GM12878 (cell line): ENCODE results near the gene RCAN1. TPM values are rescaled to one million over a fixed set of nuclear protein-coding genes. Genes with fewer than 3 reads are reported as not detected.

Source experiments
- ATAC-seq: fragments of 200-7000 bp; cut with Tn5 transposase; 3 replicates; pipeline ENCODE4 v1.9.1; 2020; ENCODE audit warnings: mild to moderate bottlenecking, moderate library complexity
- BruUV-seq: library from RNA; stranded (reverse); fragments of 400-500 nt; replicated peaks from 2 replicates; lab custom pipeline; 2021; lab: Mats Ljungman, UMichigan
- CTCF ChIA-PET: fragments of 300-600 bp; sonication (Branson Sonifier 250); formaldehyde crosslinking; extraction: SDS; loops from one replicate; lab custom pipeline; 2021; ENCODE audit warnings: inconsistent platforms; lab: Yijun Ruan, JAX
- POLR2A ChIA-PET: fragments of 350-600 bp; formaldehyde crosslinking; extraction: SDS; loops from one replicate; lab custom pipeline; 2021; ENCODE audit warnings: inconsistent platforms; lab: Charles Lee
- RAD21 ChIA-PET: fragments of 300-600 bp; sonication (Branson Sonifier 250); formaldehyde crosslinking; loops from one replicate; lab custom pipeline; 2023; ENCODE audit warnings: antibody characterized with exemption; ENCODE audit not compliant: unreplicated experiment; lab: Charles Lee
- SMC1A ChIA-PET: fragments of 300-600 bp; sonication (Branson Sonifier 250); formaldehyde crosslinking; loops from one replicate; lab custom pipeline; 2023; ENCODE audit not compliant: unreplicated experiment, uncharacterized antibody; lab: Charles Lee
- DNase-seq: peaks from one replicate; pipeline ENCODE4 v3.0.0-alpha.2; 2011; ENCODE audit warnings: low read depth, low spot score
- FAIRE-seq: peaks from 3 replicates; lab custom pipeline; 2011; peaks lifted over from hg19 to GRCh38; lab: Jason Lieb, UNC
- H2AFZ ChIP-seq: 2 replicates; pipeline ENCODE4 v1.6.0; 2011; ENCODE audit warnings: low read depth, low read length, control low read depth; ENCODE audit not compliant: control insufficient read depth
- H3K27ac ChIP-seq: 2 replicates; pipeline ENCODE4 v1.5.1; 2011; ENCODE audit warnings: control low read depth; ENCODE audit not compliant: control insufficient read depth, insufficient read depth
- H3K27me3 ChIP-seq, 2 experiments: replicated peaks in 1 of 2; 2 replicates each; pipeline versions ENCODE4 v1.6.0 to v1.6.1; 2011; ENCODE audit warnings: low read length in 1 of 2; ENCODE audit not compliant: control insufficient read depth in 2 of 2, insufficient read depth in 2 of 2
- H3K36me3 ChIP-seq, 2 experiments: 2 replicates each; pipeline ENCODE4 v1.5.1; 2011; ENCODE audit warnings: low read length in 1 of 2; ENCODE audit not compliant: control insufficient read depth in 2 of 2, insufficient read depth in 2 of 2
- H3K4me1 ChIP-seq: 2 replicates; pipeline ENCODE4 v1.6.1; 2011; ENCODE audit warnings: mild to moderate bottlenecking, low read length, moderate library complexity, mixed read lengths; ENCODE audit not compliant: control insufficient read depth, insufficient read depth
- H3K4me2 ChIP-seq: 2 replicates; pipeline ENCODE4 v1.6.0; 2011; ENCODE audit warnings: control low read depth; ENCODE audit not compliant: control insufficient read depth, insufficient read depth
- H3K4me3 ChIP-seq: fragments of 200-600 bp; sonication (generic); 2 replicates; pipeline ENCODE4 v1.5.1; 2016
- H3K79me2 ChIP-seq: 2 replicates; pipeline ENCODE4 v1.6.0; 2011; ENCODE audit warnings: low read length; ENCODE audit not compliant: control insufficient read depth, insufficient read depth
- H3K9ac ChIP-seq: 2 replicates; pipeline ENCODE4 v1.8.0; 2011; ENCODE audit warnings: low read length, control low read depth, mixed read lengths; ENCODE audit not compliant: control insufficient read depth, insufficient read depth
- H3K9me3 ChIP-seq: replicated peaks from 3 replicates; pipeline ENCODE4 v1.5.1; 2011; ENCODE audit warnings: mild to moderate bottlenecking, low read length; ENCODE audit not compliant: control insufficient read depth, insufficient read depth
- H4K20me1 ChIP-seq: 2 replicates; pipeline ENCODE4 v1.6.0; 2011; ENCODE audit not compliant: control insufficient read depth, insufficient read depth
- CHD1 ChIP-seq: IDR thresholded peaks from 2 replicates; pipeline ENCODE4 v1.6.1; 2012; ENCODE audit warnings: low read depth, low read length, improper control_type of control experiment
- ESRRA ChIP-seq: IDR thresholded peaks from 2 replicates; pipeline ENCODE4 v1.6.1; 2012; ENCODE audit warnings: mild to moderate bottlenecking, low read length, improper control_type of control experiment
- IRF4 ChIP-seq: IDR thresholded peaks from 2 replicates; pipeline ENCODE4 v1.6.1; 2011; ENCODE audit warnings: low read depth, low read length
- KDM1A ChIP-seq: fragments of 200-600 bp; sonication (generic); IDR thresholded peaks from 2 replicates; pipeline ENCODE4 v1.6.1; 2016; ENCODE audit warnings: borderline replicate concordance
- KLF5 ChIP-seq: fragments of 450-650 bp; IDR thresholded peaks from 2 replicates; pipeline ENCODE4 v1.6.1; 2014; ENCODE audit warnings: mild to moderate bottlenecking; ENCODE audit not compliant: partially characterized antibody
- MYC ChIP-seq: IDR thresholded peaks from 2 replicates; pipeline ENCODE4 v1.6.1; 2011; ENCODE audit warnings: mild to moderate bottlenecking, low read length, moderate library complexity, inconsistent platforms; ENCODE audit not compliant: insufficient read depth, insufficient replicate concordance, insufficient read length, severe bottlenecking
- NR2C1 ChIP-seq: fragments of 450-650 bp; IDR thresholded peaks from 2 replicates; pipeline ENCODE4 v1.6.1; 2017; ENCODE audit warnings: antibody characterized with exemption, mild to moderate bottlenecking, moderate library complexity
- SREBF2 ChIP-seq: IDR thresholded peaks from 2 replicates; pipeline ENCODE4 v1.6.1; 2012; ENCODE audit warnings: mild to moderate bottlenecking, low read length
- SRF ChIP-seq, 2 experiments: IDR thresholded peaks; 2 replicates each; pipeline ENCODE4 v1.6.1; 2011; ENCODE audit warnings: low read depth in 2 of 2, low read length in 2 of 2, mild to moderate bottlenecking in 1 of 2, moderate library complexity in 1 of 2
- TCF3 ChIP-seq: IDR thresholded peaks from 2 replicates; pipeline ENCODE4 v1.6.1; 2012; ENCODE audit warnings: low read depth, mild to moderate bottlenecking, low read length, borderline replicate concordance; ENCODE audit not compliant: insufficient read depth
- ZNF622 ChIP-seq: fragments of 450-650 bp; IDR thresholded peaks from 2 replicates; pipeline ENCODE4 v1.6.1; 2017; ENCODE audit warnings: mild to moderate bottlenecking, inconsistent platforms
- WGBS: methylation state at CpG from one replicate; pipeline ENCODE4 v1.1.6; 2016; ENCODE audit warnings: low lambda C conversion rate; ENCODE audit not compliant: insufficient replicate concordance, insufficient coverage; ENCODE audit errors: missing lambda C conversion rate; 5-methylcytosine and 5-hydroxymethylcytosine counted together
- in situ Hi-C: fragments of 300-500 bp; cut with MboI; formaldehyde crosslinking; loops from 9 replicates; pipeline ENCODE4 v1.14.3; 2018; ENCODE audit warnings: mixed read lengths
- intact Hi-C: fragments of 100-400 bp; cut with micrococcal nuclease; formaldehyde crosslinking; loops from one replicate; pipeline ENCODE4 v1.14.2; 2022; ENCODE audit not compliant: unreplicated experiment
- polyA plus RNA-seq, 11 experiments: library from polyadenylated mRNA; depleted of rRNA in 4 of 11; unstranded in 6 of 11; stranded (reverse) in 5 of 11; fragments of >200 nt; fragmentation: Nextera tagmentation in 4 of 11; fragmentation: Illumina TruSeq in 1 of 11; extraction: Ambion mirVana in 4 of 11; extraction: Trizol in 1 of 11; gene quantifications; 1 replicate in 1 of 11; 2 replicates in 10 of 11; pipeline versions ENCODE4 v1.2.1 to v1.2.3, GENCODE V29; 2011 to 2016; ENCODE audit warnings: inconsistent platforms in 2 of 11, missing spikeins in 2 of 11, low read depth in 1 of 11
- total RNA-seq, 4 experiments: library from RNA; depleted of rRNA in 3 of 4; stranded (reverse); fragments of >200 nt in 3 of 4; fragmentation: Illumina TruSeq in 1 of 4; extraction: Trizol in 1 of 4; gene quantifications; 2 replicates each; pipeline versions ENCODE4 v1.2.1 to v1.2.3, GENCODE V29; 2013 to 2021
- TF ChIP-seq, protein P1 (sequence below): fragments of 450-650 bp; IDR thresholded peaks from 2 replicates; pipeline ENCODE4 v1.6.1; 2017; ENCODE audit warnings: low read depth, mild to moderate bottlenecking, moderate library complexity

The RCAN1 gene
- total and polyA plus RNA-seq, 10 of the 15 experiments (the other 5 are each of a cell fraction or from before 2014, with no cell fraction given): 2.8 to 12.9 (median 10.5) TPM

DNA sequence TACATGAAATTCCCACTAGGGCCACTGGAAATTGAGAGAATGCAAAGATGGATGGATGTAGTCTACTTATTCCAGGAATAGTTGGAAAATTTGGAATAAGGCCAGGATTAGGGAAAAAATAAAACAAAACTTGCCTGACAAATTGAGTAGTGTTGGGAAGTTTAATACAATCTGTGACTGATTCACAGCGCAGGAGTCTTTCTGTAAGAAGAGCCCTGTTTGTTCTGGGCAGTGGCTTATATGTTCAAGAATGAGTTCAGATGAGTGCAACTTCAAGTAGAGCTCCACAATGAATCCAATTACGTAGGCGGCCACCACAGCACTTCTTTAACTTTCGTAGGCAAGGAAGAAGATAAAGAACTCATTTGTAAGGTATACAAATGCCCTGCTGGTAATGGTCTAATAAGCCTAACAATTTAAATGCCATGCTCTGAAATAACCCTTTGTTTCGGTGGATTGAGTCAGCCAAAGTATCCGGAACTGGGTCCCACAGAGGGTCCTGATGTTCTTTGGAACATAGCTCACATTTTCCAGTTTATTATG lies 55.8 kb downstream of the RCAN1 start:
- Histone ChIP-seq H3K36me3 (no peaks in the 10 kb centered on the region), H3K27ac (no peak overlapping the region), H3K27me3 (no peaks in the 10 kb centered on the region), H3K4me3 (no peak overlapping the region), H3K9me3 (peaks cover 5% of the 10 kb centered on the region; the same call in 2 of the 3 replicates), H3K4me1 (no peaks in the 10 kb centered on the region; the same call in 1 of the 2 replicates), H3K79me2 (no peaks in the 10 kb centered on the region), H3K9ac (no peak overlapping the region), H4K20me1 (no peaks in the 10 kb centered on the region), H2AFZ (no peak overlapping the region), H3K4me2 (no peak overlapping the region)
- in situ Hi-C loops: no loop called here
- ATAC-seq: no peak
- no peak for FAIRE-seq
- TF ChIP-seq, protein P1, sequence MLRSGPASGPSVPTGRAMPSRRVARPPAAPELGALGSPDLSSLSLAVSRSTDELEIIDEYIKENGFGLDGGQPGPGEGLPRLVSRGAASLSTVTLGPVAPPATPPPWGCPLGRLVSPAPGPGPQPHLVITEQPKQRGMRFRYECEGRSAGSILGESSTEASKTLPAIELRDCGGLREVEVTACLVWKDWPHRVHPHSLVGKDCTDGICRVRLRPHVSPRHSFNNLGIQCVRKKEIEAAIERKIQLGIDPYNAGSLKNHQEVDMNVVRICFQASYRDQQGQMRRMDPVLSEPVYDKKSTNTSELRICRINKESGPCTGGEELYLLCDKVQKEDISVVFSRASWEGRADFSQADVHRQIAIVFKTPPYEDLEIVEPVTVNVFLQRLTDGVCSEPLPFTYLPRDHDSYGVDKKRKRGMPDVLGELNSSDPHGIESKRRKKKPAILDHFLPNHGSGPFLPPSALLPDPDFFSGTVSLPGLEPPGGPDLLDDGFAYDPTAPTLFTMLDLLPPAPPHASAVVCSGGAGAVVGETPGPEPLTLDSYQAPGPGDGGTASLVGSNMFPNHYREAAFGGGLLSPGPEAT: no peak
- no peak for TF ChIP-seq ESRRA
- no peak for TF ChIP-seq NR2C1
- TF ChIP-seq KLF5: no peak
- TF ChIP-seq CHD1: no peak
- TF ChIP-seq MYC: no peak
- TF ChIP-seq KDM1A: no peak
- no peak for TF ChIP-seq SREBF2
- TF ChIP-seq SRF (IDR thresholded peaks at IDR 0.05; ENCODE audit: low read depth in 2 of 2, low read length in 2 of 2): no peak
- no peak for TF ChIP-seq IRF4
- no peak for TF ChIP-seq TCF3
- no peak for TF ChIP-seq ZNF622
- ChIA-PET SMC1A (interaction anchor here (0.8 kb wide), 1 partner anchor 32 kb away, joined by 3 read pairs; no protein-coding TSS in a partner anchor), RAD21 (no interaction called here), POLR2A (no interaction called here), CTCF (interaction anchor here (1.0 kb wide), 1 partner anchor 43 kb away, joined by 3 read pairs; no protein-coding TSS in a partner anchor)
- WGBS: 78% methylated on average over 6 of the region's 6 CpGs
- no TSS peak for BruUV-seq
- intact Hi-C loops: no loop called here
- no peak for DNase-seq
